SK-N-SH (cell line): ENCODE results near the gene BRINP1. TPM values are rescaled to one million over a fixed set of nuclear protein-coding genes. Genes with fewer than 3 reads are reported as not detected.

Experiments used
- CTCF ChIA-PET: fragments of 300-600, 350-600 bp; formaldehyde crosslinking; extraction: SDS; loops from one replicate; lab custom pipeline; 2021; lab: Yijun Ruan, JAX
- POLR2A ChIA-PET: fragments of 350-600 bp; sonication (Branson Sonifier 250); formaldehyde crosslinking; extraction: SDS; loops from one replicate; lab custom pipeline; 2020; ENCODE audit warnings: antibody characterized with exemption, inconsistent platforms; lab: Yijun Ruan, JAX
- DNase-seq: peaks from one replicate; pipeline ENCODE4 v3.0.0; 2012
- H2AFZ ChIP-seq: fragments of 200-600 bp; sonication (generic); 2 replicates; pipeline ENCODE4 v1.8.1; 2016; ENCODE audit warnings: antibody characterized with exemption, mild to moderate bottlenecking, low read depth
- H3F3A ChIP-seq: fragments of 200-600 bp; sonication (generic); replicated peaks from 2 replicates; pipeline ENCODE3; 2016; ENCODE audit warnings: antibody characterized with exemption, mild to moderate bottlenecking; ENCODE audit not compliant: insufficient read depth
- H3K27ac ChIP-seq, 2 experiments: fragments of 200-500 bp in 1 of 2; fragments of 200-600 bp in 1 of 2; sonication (Bioruptor generic) in 1 of 2; sonication (generic), shearing (Covaris generic) in 1 of 2; 2 replicates each; pipeline versions ENCODE4 v1.5.1 to v1.6.1; 2014 to 2016; ENCODE audit warnings: low read depth in 2 of 2, inconsistent platforms in 1 of 2, low read length in 1 of 2, mild to moderate bottlenecking in 1 of 2, mixed read lengths in 1 of 2
- H3K27me3 ChIP-seq: fragments of 200-600 bp; sonication (generic), shearing (Covaris generic); 2 replicates; pipeline ENCODE4 v1.6.1; 2016; ENCODE audit warnings: mixed run types; ENCODE audit not compliant: insufficient read depth
- H3K36me3 ChIP-seq, 2 experiments: fragments of 200-500 bp in 1 of 2; fragments of 200-600 bp in 1 of 2; sonication (Bioruptor generic) in 1 of 2; sonication (generic) in 1 of 2; replicated peaks in 1 of 2; 2 replicates each; pipeline versions ENCODE3 to v1.5.1; 2014 to 2016; ENCODE audit warnings: low read length in 1 of 2, mild to moderate bottlenecking in 1 of 2; ENCODE audit not compliant: insufficient read depth in 2 of 2, control insufficient read depth in 1 of 2
- H3K4me1 ChIP-seq, 2 experiments: fragments of 200-500 bp in 1 of 2; fragments of 200-600 bp in 1 of 2; sonication (Bioruptor generic) in 1 of 2; sonication (generic), shearing (Covaris generic) in 1 of 2; 2 replicates each; pipeline versions ENCODE4 v1.5.1 to v1.6.1; 2014 to 2016; ENCODE audit warnings: low read depth in 1 of 2, low read length in 1 of 2, mixed run types in 1 of 2; ENCODE audit not compliant: insufficient read depth in 2 of 2, control insufficient read depth in 1 of 2
- H3K4me2 ChIP-seq: fragments of 200-600 bp; sonication (generic), shearing (Covaris generic); 2 replicates; pipeline ENCODE4 v1.6.1; 2017; ENCODE audit warnings: mixed run types
- H3K4me3 ChIP-seq, 2 experiments: fragments of 200-500 bp in 1 of 2; fragments of 200-600 bp in 1 of 2; sonication (Bioruptor generic) in 1 of 2; sonication (generic), shearing (Covaris generic) in 1 of 2; 2 replicates each; pipeline versions ENCODE4 v1.5.1 to v1.8.1; 2014 to 2016; ENCODE audit warnings: low read depth in 2 of 2, inconsistent platforms in 1 of 2, low read length in 1 of 2, mild to moderate bottlenecking in 1 of 2, mixed read lengths in 1 of 2, moderate library complexity in 1 of 2
- H3K79me2 ChIP-seq: fragments of 200-600 bp; sonication (generic); 2 replicates; pipeline ENCODE4 v1.8.1; 2017; ENCODE audit warnings: mild to moderate bottlenecking; ENCODE audit not compliant: insufficient read depth
- H3K9ac ChIP-seq: fragments of 200-600 bp; sonication (generic); 2 replicates; pipeline ENCODE4 v1.6.1; 2017; ENCODE audit warnings: mixed run types
- H3K9me2 ChIP-seq: fragments of 200-600 bp; sonication (generic); 2 replicates; pipeline ENCODE4 v1.6.1; 2017; ENCODE audit warnings: mixed run types
- H3K9me3 ChIP-seq: fragments of 200-600 bp; sonication (generic); 2 replicates; pipeline ENCODE4 v1.6.1; 2017; ENCODE audit warnings: mixed run types, mild to moderate bottlenecking, moderate library complexity
- H4K20me1 ChIP-seq: fragments of 200-600 bp; sonication (generic); 2 replicates; pipeline ENCODE4 v1.6.1; 2017; ENCODE audit warnings: mild to moderate bottlenecking, mixed run types; ENCODE audit not compliant: insufficient read depth
- CHD2 ChIP-seq: fragments of 150-350 bp; IDR thresholded peaks from 2 replicates; pipeline ENCODE4 v1.6.1; 2018; ENCODE audit warnings: low read length; ENCODE audit not compliant: partially characterized antibody
- ELF1 ChIP-seq: IDR thresholded peaks from 2 replicates; pipeline ENCODE4 v1.4.0; 2012
- FOXJ3 ChIP-seq: sonication (generic); formaldehyde crosslinking; IDR thresholded peaks from 2 replicates; pipeline ENCODE4 v1.5.1; 2020; ENCODE audit warnings: mild to moderate bottlenecking, missing genetic modification reagents
- FOXM1 ChIP-seq: IDR thresholded peaks from 2 replicates; pipeline ENCODE4 v1.4.0; 2012; ENCODE audit warnings: low read depth, mild to moderate bottlenecking
- GATA2 ChIP-seq: sonication (generic); formaldehyde crosslinking; IDR thresholded peaks from 2 replicates; pipeline ENCODE4 v1.5.0; 2020; ENCODE audit warnings: mild to moderate bottlenecking, missing genetic modification reagents
- MEF2A ChIP-seq: IDR thresholded peaks from 2 replicates; pipeline ENCODE4 v1.4.0; 2012; ENCODE audit warnings: low read depth, borderline replicate concordance
- MXI1 ChIP-seq: IDR thresholded peaks from 2 replicates; pipeline ENCODE4 v1.6.1; 2012; ENCODE audit warnings: mild to moderate bottlenecking, low read depth, low read length, improper control_type of control experiment
- RAD21 ChIP-seq: IDR thresholded peaks from 2 replicates; pipeline ENCODE4 v1.6.1; 2012; ENCODE audit warnings: mild to moderate bottlenecking, low read length
- TAF1 ChIP-seq: IDR thresholded peaks from 2 replicates; pipeline ENCODE4 v1.6.1; 2012; ENCODE audit warnings: low read depth, mild to moderate bottlenecking, low read length, moderate library complexity, borderline replicate concordance
- YY1 ChIP-seq: IDR thresholded peaks from 2 replicates; pipeline ENCODE4 v1.4.0; 2012; ENCODE audit warnings: low read depth, mild to moderate bottlenecking
- WGBS: methylation state at CpG from one replicate; pipeline ENCODE4 v1.1.6; 2017; ENCODE audit warnings: low lambda C conversion rate; 5-methylcytosine and 5-hydroxymethylcytosine counted together
- polyA plus RNA-seq, 3 experiments: library from polyadenylated mRNA; depleted of rRNA; stranded (reverse); fragments of >200 nt; gene quantifications; 2 replicates each; pipeline ENCODE4 v1.2.3, GENCODE V29; 2012
- TF ChIP-seq, protein P1 (sequence below): IDR thresholded peaks from 2 replicates; pipeline ENCODE4 v1.4.0; 2012; ENCODE audit warnings: low read depth, borderline replicate concordance
- TF ChIP-seq, protein P2 (sequence below): fragments of 150-350 bp; IDR thresholded peaks from 2 replicates; pipeline ENCODE4 v1.6.1; 2017; ENCODE audit warnings: antibody characterized with exemption, low read length, low read depth, borderline replicate concordance
- TF ChIP-seq, protein P3 (sequence below): IDR thresholded peaks from 2 replicates; pipeline ENCODE4; 2012
- TF ChIP-seq, protein P4 (sequence below): fragments of 150-350 bp; IDR thresholded peaks from 2 replicates; pipeline ENCODE4 v1.6.1; 2016; ENCODE audit warnings: mild to moderate bottlenecking, low read depth, low read length

BRINP1 gene
- polyA plus RNA-seq, 1 of the 3 experiments (the other 2 are of a cell fraction) = 0.41 TPM

DNA sequence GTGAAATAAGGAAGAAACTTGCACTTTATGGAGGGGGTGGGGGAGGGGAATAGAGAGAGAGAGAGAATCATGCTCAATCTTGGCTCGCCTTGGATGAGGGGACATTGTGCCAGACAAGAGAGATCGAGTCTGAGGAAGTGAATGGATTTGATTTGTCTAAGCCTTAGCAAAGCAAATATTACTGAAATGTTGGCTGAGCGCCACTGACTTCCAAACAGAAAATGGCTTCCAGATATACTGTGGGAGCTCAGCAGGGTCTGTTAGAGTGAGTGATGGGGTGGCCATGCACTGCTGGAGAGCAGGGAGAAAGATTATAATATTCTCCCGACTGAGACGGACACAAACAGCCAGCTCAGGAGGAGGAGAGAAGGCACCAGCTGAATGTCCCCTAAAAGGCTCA is 34.5 kb downstream of the BRINP1 start:
- CTCF ChIA-PET = no interaction called here
- Histone ChIP-seq H3K36me3 (no peaks in the 10 kb centered on the region), H3K79me2 (no peaks in the 10 kb centered on the region), H3K9me2 (no peaks in the 10 kb centered on the region), H3K9me3 (no peaks in the 10 kb centered on the region), H2AFZ (no peak overlapping the region), H3K27ac (no peak overlapping the region)
- POLR2A ChIA-PET = no interaction called here
- no peak for DNase-seq
- 43% methylated on average over 5 of the region's 5 CpGs for WGBS
- TF ChIP-seq RAD21 = no peak
- TF ChIP-seq, all 33 proteins: peak for 0
- Histone ChIP-seq H3K4me2 (no peak overlapping the region), H4K20me1 (no peaks in the 10 kb centered on the region), H3K9ac (no peak overlapping the region), H3K4me3 (no peak overlapping the region), H3F3A (no peaks in the 10 kb centered on the region), H3K27me3 (no peaks in the 10 kb centered on the region), H3K4me1 (no peaks in the 10 kb centered on the region)

DNA sequence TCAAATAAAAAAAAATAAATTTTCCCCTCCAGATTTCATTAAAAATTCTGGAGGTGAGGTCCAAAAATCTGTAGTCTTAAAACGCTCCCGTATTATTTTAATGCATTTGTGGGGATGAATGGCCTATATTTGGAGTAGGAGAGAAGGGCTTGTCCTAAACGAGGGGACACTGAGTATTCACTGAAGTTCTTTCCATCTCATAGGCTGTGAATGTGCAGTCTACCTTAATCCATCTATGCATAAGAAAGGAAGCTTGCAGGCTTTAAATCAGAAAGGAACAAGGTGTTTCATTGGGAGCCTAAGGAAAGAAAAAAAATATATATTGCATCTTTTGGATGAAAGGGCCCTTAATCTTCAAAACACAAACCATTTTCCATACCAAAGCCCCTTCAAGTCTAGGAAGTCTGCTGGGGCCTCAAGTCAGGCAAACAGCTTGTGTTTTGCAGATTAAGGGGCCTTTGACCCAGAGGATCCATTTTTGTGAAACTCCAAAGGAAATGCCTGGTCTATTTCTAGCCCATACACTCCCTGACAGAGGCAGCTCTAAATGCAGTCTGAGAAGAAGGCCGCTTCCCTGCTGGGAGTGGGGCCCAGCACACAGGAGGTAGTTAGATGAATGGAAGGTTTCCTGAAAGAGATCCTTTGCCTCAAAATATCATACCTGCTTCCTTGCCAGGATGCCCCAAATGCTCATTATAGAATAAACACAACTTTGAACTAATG is 35.6 kb downstream of the BRINP1 start:
- WGBS = 37% methylated on average over 4 of the region's 4 CpGs
- no peaks in the 10 kb centered on the region for H3K27me3 ChIP-seq

More for the DNA sequence above, 35.6 kb downstream of the BRINP1 start:
- no peak overlapping the region for H2AFZ ChIP-seq
- no peak for DNase-seq
- H3K4me3 ChIP-seq = no peak overlapping the region
- TF ChIP-seq, protein P1, sequence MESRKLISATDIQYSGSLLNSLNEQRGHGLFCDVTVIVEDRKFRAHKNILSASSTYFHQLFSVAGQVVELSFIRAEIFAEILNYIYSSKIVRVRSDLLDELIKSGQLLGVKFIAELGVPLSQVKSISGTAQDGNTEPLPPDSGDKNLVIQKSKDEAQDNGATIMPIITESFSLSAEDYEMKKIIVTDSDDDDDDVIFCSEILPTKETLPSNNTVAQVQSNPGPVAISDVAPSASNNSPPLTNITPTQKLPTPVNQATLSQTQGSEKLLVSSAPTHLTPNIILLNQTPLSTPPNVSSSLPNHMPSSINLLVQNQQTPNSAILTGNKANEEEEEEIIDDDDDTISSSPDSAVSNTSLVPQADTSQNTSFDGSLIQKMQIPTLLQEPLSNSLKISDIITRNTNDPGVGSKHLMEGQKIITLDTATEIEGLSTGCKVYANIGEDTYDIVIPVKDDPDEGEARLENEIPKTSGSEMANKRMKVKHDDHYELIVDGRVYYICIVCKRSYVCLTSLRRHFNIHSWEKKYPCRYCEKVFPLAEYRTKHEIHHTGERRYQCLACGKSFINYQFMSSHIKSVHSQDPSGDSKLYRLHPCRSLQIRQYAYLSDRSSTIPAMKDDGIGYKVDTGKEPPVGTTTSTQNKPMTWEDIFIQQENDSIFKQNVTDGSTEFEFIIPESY = no peak
- TF ChIP-seq, protein P2, sequence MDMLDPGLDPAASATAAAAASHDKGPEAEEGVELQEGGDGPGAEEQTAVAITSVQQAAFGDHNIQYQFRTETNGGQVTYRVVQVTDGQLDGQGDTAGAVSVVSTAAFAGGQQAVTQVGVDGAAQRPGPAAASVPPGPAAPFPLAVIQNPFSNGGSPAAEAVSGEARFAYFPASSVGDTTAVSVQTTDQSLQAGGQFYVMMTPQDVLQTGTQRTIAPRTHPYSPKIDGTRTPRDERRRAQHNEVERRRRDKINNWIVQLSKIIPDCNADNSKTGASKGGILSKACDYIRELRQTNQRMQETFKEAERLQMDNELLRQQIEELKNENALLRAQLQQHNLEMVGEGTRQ = no peak
- no peak for TF ChIP-seq RAD21
- TF ChIP-seq MXI1 = no peak
- TF ChIP-seq YY1 = no peak
- TF ChIP-seq CHD2 = no peak
- TF ChIP-seq, protein P3, sequence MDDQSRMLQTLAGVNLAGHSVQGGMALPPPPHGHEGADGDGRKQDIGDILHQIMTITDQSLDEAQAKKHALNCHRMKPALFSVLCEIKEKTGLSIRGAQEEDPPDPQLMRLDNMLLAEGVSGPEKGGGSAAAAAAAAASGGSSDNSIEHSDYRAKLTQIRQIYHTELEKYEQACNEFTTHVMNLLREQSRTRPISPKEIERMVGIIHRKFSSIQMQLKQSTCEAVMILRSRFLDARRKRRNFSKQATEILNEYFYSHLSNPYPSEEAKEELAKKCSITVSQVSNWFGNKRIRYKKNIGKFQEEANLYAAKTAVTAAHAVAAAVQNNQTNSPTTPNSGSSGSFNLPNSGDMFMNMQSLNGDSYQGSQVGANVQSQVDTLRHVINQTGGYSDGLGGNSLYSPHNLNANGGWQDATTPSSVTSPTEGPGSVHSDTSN = no peak
- TF ChIP-seq FOXJ3 (CRISPR knock-in tag) = no peak
- no peak for TF ChIP-seq FOXM1
- TF ChIP-seq, protein P4, sequence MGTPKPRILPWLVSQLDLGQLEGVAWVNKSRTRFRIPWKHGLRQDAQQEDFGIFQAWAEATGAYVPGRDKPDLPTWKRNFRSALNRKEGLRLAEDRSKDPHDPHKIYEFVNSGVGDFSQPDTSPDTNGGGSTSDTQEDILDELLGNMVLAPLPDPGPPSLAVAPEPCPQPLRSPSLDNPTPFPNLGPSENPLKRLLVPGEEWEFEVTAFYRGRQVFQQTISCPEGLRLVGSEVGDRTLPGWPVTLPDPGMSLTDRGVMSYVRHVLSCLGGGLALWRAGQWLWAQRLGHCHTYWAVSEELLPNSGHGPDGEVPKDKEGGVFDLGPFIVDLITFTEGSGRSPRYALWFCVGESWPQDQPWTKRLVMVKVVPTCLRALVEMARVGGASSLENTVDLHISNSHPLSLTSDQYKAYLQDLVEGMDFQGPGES = no peak
- TF ChIP-seq MEF2A = no peak
- no peak for TF ChIP-seq GATA2
- no peak for TF ChIP-seq TAF1
- no peak for TF ChIP-seq ELF1
- H3K27ac ChIP-seq = no peak overlapping the region
- H3K79me2 ChIP-seq = no peaks in the 10 kb centered on the region
- no peak overlapping the region for H3K4me2 ChIP-seq
- ChIA-PET CTCF (no interaction called here), POLR2A (interaction anchor here (0.6 kb wide), 1 partner anchor 176 kb away, joined by 5 read pairs; no protein-coding TSS in a partner anchor)
- no peak overlapping the region for H3K9ac ChIP-seq
- no peaks in the 10 kb centered on the region for H3F3A ChIP-seq
- no peaks in the 10 kb centered on the region for H3K36me3 ChIP-seq
- no peaks in the 10 kb centered on the region for H3K9me2 ChIP-seq
- no peaks in the 10 kb centered on the region for H3K4me1 ChIP-seq
- no peaks in the 10 kb centered on the region for H3K9me3 ChIP-seq
- no peaks in the 10 kb centered on the region for H4K20me1 ChIP-seq
